NCI-H2081 treated with DMSO at 0.1 percent for 48 hours (cell line): ENCODE data around the gene TBC1D25.

Experiments
- DNase-seq: peaks from one replicate; lab custom pipeline; 2025; lab: John Stamatoyannopoulos, UW

TBC1D25 gene, protein sequence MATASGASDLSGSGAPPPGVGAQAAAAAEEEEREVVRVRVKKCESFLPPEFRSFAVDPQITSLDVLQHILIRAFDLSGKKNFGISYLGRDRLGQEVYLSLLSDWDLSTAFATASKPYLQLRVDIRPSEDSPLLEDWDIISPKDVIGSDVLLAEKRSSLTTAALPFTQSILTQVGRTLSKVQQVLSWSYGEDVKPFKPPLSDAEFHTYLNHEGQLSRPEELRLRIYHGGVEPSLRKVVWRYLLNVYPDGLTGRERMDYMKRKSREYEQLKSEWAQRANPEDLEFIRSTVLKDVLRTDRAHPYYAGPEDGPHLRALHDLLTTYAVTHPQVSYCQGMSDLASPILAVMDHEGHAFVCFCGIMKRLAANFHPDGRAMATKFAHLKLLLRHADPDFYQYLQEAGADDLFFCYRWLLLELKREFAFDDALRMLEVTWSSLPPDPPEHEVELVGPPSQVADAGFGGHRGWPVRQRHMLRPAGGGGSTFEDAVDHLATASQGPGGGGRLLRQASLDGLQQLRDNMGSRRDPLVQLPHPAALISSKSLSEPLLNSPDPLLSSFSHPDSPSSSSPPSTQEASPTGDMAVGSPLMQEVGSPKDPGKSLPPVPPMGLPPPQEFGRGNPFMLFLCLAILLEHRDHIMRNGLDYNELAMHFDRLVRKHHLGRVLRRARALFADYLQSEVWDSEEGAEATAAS

DNA sequence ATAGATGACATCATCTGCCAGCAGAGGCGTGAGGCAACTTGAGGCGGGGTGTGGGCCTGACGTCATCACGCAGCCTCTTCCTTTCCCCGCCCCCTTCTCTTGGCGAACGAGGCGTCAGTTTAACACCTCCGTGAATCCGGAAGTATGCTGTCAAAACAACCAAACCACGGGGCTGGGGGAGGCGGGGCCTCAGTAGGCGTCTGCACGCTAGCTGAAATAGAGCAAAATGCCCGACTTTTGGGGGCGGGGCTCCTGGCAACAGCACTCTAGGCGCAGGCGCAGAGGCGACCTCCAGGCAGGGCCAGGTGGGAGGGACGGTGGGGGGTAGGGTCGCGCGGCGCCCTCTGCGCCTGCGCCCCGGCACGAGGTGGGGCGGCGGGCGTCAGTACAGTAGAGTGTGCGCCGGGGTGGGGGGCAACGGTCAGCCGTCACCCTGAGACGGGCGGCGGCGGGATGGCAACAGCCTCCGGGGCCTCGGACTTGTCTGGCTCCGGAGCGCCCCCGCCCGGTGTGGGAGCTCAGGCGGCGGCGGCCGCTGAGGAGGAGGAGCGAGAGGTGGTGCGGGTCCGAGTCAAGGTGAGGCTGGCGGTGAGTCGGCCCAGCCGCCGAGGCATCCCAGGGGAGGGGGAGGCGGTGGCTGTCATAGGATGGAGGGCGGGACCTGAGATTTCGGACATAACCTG is at the start of gene TBC1D25:
Gene TBC1D25, plus strand, starts transcription at position 370 of the 683 bp plus-strand sequence. Its CDS starts 84 bp downstream, at position 454.
- DNase-seq, result peak; percentile 81

DNA sequence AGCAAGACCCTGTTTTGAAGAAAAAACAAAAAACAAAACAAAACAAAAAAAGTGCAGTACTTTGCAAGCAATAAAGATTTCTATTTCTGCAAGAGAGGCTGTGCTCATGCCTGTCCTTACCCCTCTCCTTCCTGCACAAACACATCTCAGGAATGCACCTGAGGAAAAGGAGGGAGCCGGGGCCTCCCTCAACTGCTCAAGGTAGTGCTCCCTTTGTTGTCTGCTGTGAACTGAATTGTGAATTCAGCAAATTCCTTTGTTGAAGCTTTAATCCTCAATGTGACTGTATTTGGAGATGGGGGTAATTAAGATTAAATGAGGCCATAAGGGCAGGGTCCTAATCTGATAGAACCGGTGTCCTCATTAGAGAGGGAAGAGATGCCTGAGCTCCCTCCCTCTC is 49.6 kb upstream of the TBC1D25 start:
- no peak for DNase-seq

DNA sequence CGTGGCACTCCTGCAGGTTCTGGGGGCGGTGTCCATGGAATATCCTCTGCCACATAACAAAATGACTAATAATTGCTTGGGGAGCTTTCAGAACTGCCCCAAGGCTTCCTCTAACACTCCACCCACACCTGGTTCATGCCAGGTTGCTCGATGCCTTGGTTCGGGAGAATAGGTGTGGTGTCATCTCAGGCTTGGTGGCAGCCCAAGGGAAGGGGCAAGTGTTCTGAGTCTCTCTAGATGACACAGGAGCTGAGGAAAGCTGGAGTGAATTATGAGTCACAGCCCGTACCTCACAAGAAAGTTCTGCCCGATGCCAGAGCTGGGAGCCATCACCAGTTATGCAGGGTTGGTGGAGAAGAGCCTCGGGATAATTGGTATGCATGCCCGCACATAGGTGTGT is 48.9 kb upstream of the TBC1D25 start:
- no peak for DNase-seq

DNA sequence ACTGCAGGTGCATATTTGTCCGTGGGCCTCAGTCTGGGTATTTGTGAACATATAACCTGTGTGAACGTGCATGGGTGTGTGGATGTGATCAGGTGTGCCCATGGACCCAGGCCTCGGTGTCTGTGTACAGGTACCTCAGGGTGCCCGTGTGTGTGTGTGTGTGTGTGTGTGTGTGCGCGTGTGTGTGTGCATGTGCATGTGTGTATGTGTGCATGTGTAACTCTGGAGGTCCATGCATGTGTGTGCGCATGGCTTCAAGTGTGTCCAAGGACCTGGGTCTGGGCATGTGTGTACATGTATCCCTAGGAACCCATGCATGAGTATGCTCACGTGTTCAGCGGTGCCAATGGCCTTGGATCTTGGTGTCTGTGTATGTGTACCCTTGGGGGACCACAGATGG is 47.7 kb upstream of the TBC1D25 start:
- no peak for DNase-seq

DNA sequence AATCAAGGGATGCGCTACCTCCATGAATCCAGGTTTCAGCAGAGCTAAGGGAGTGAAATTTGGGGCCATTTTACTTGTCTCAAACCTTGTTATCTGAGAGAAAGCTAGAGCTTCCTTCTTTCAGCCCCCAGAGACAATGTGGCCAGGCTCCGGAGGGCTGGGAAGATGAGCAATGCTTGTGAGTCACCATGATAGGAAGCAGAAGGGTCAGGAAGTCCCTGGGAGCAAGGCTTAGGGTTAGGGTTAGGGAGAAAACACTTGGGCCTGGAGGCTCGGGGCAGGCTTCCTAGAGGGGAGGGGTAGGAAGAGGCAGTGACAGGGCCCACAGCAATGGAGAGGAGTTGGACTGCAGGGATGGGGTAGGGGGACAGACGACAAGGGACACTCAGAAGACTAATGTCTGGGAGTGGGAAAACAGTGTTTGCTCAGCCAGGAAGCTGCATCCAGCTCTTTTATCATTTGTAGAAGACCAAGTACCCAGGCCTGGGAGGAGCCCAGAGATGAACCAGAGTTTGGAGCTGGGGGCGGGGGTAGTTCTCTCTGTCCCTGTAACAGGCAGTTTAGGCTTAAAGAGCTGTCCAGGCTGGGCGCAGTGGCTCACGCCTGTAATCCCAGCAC is 47.1 kb upstream of the TBC1D25 start:
- DNase-seq, result no peak

DNA sequence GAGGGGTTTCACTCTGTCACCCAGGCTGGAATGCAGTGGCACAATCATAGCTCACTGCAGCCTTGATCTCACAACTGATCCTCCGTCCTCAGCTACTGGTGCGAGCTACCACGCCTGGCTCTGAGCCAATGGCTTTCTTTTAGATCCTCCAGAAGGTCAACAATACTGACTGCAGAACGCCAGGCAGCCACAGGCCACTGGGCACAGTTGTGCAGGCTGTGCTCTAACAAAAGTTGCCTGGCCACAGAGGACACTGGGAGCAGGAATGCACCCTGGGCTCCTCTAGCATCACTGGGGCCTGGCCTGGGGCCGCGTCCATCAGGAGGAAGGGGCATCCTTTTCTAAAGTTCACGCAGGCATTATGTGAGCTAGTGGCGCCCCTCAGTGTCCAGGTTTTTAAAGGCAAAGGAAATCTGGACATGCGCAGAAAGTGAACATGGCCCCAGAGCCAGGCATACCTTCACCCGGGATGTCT is 45.6 kb upstream of the TBC1D25 start:
- no peak for DNase-seq

DNA sequence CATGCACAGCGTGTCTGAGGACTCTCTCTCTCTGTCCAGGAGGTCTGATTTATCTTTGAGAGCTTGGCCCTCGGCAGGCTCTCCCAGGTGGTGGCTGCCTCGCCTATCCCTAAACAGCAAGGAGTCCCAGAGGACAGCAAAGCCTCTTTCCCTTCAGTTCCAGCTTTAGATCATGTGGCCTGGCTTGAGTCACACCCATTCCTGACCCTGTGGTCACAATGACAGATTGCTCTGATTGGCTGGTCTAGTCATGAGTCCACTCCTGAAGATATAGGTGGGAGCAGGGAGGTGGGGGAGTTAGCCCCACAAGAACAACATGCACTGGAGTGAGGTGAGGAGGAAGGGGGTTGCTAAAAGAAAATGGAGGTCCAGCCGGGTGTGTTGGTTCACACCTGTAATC is 42.9 kb upstream of the TBC1D25 start:
- no peak for DNase-seq

DNA sequence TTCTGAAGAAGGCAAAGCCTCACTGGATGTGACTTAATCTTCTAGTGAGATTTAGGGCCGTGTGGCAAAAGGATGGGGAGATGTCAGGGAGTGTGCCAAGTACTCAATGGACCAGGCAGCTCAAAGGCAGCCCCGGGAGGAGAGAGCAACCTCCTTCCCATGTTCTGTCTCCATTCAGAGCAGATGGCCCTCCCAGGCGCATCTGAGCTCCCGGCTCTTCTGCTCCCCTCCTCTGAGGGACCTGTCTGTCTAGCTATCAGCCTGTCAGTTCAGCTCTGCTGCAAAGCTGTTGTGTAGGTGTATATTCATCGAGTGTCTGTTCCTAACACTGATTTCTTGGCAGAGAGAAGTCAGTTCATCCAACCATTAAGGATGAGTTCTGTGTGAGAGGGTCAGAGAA is 41.6 kb upstream of the TBC1D25 start:
- no peak for DNase-seq

DNA sequence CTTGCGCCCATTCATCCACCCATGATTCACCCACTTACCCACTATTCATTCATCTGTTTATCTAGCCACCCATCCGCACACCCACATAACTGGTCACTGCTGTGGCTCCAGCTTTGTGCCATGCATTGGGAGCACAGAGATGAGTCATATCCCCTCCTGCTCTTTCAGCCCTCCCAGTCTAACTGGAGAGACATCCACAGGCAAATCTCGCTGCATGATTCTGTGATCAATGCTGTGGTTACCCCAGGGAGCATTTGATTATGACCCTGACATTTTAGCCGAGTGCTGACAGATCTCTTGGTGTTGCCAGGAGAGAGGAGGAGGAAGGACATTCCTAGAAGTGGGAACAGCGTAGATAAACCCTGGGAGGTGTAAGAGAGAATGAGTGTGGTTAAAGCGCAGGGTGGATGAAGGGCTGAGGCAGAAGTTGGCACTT is 41.1 kb upstream of the TBC1D25 start:
- no peak for DNase-seq

DNA sequence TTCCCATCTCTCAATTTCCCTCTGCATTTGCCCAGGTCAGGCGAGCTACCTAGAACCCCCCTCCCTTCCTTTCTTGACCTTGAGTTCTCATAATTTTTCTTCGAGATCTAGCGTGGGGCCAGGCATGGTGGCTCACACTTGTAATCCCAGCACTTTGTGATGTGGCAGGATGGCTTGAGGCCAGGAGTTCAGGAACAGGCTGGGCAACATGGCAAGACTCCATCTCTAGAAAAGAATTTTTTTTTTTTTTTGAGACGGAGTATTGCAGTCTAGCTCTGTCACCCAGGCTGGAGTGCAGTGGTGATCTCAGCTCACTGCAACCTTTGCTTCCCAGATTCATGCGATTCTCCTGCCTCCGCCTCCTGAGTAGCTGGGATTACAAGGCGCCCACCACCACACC is 35.3 kb upstream of the TBC1D25 start:
- no peak for DNase-seq

DNA sequence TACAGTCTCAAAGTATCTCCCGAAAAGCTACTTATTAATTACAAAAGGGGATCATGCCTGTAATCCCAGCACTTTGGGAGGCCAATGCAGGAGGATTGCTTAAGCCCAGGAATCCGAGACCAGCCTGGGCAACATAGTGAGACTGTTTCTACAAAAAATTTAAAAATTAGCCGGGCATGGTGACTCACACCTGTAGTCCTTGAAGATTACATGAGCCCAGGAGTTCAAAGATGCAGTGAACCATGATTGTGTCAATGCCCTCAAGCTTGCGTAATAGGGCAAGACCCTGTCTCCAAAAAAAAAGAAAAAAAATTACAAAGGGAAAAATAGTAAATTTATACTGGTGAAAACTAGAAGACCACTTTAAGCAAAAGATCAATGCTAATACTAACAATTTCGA is 34.0 kb upstream of the TBC1D25 start:
- no peak for DNase-seq

DNA sequence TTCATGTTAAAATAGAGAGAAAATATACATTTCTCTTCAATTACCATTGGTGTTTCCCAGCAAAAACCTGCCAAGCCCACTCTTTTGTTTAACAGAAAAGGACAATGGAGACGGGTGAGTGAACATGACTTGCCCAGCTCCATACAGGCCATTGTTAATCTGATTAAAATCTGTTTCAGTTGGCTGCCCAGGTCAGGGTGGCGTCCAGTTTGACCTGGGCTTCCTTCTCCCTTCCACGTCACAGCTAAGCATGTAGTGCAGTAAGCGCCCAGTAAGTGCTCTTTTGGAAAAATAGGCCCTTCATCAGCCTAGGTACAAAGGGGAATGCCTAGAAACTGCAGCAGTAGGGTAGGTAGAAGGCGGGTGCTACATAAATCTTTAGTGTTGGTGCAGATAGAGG is 32.3 kb upstream of the TBC1D25 start:
- DNase-seq, result no peak

DNA sequence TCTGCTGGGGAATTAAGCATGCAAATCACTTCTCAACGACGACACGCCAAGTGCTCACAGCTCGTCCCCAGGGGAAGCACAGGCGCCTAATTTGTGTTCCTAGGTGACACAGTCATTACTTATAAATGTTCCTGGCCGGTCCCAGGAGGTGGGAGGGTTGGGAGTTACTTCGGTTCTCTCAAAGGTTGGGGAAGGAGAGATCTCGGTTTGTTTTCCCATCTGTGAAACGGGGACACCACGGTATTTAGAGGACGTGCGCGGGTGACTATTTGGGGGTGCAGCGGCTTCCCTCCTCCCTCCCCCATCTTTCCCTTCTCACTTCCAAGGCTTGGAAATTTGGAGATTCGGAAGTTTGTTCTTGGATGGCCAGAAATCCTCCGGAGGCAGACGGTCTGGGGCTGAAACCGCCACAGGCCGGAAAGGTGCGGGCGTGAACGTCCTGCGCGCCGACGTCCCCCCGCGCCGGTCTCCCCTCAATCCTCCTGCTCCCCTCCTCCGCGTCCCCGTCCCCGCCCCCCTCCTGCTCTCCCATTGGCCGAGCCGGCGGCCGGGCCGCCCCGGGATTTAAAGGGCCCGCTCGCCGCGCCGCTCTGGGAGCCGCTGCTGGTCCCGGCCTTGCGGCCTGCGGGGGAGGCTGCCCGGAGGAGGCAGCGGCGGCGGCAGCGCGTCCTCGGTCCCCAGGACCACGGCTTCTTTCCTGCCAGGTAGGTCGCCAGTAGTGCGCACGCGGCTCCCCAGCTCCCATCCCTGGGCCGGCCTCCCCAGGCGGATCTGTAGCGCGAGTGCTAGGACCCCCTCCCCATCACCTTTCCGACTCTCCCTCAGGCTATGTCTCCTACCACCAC is 30.9 kb upstream of the TBC1D25 start, which contains the start of gene PORCN:
Gene PORCN, plus strand, starts transcription at position 593 of the 845 bp plus-strand sequence. CDS start 829 bp downstream, outside the sequence.
- DNase-seq, result no peak

DNA sequence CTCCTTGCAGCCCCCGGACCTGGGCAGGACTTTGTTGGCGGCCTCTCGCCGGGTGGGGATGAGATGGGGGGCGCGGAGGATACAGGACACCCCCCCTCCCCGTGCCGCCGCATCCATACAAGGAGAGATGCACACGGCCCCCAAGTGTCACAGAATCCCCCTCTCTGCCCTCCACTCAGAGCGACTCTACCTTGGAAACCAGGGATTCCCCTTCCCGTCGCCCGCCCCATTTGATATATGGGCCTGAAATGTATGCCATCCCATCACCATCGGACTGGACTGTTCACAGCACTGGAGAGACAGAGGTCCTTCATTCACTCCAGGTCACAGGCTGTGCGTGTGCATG is 30.3 kb upstream of the TBC1D25 start:
- no peak for DNase-seq

DNA sequence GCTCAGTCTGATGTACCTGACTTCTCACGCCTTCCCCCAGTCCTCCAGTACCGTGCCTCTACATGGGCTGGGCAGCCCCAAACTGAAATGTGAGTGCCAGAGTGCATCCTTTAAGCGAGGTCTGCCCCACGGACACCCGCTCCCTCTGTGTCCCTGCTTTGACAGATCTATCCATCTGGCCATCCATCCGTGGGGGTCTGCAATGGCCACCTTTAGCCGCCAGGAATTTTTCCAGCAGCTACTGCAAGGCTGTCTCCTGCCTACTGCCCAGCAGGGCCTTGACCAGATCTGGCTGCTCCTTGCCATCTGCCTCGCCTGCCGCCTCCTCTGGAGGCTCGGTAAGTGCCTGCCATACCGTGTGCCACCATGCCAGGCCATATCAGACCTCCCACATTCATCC is 29.9 kb upstream of the TBC1D25 start:
- DNase-seq, result no peak

DNA sequence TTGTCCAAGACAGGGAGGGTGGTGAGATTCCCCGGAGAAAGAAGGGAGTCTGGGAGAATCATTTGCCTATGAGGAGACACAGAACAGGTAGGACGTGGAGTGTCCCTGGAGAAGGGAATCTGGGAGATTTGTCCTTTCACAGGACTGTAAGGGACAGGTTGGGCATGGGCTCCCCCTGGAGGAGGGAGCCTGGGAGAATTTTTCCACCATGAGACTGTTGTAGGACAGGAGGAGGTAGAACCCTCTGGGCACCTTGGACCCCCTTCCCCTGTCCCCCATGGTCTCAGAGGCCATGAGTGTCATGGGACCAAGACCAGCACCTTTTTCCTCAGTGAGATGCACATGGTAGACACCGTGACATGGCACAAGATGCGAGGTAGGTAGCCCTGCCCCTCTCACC is 28.0 kb upstream of the TBC1D25 start:
- no peak for DNase-seq

DNA sequence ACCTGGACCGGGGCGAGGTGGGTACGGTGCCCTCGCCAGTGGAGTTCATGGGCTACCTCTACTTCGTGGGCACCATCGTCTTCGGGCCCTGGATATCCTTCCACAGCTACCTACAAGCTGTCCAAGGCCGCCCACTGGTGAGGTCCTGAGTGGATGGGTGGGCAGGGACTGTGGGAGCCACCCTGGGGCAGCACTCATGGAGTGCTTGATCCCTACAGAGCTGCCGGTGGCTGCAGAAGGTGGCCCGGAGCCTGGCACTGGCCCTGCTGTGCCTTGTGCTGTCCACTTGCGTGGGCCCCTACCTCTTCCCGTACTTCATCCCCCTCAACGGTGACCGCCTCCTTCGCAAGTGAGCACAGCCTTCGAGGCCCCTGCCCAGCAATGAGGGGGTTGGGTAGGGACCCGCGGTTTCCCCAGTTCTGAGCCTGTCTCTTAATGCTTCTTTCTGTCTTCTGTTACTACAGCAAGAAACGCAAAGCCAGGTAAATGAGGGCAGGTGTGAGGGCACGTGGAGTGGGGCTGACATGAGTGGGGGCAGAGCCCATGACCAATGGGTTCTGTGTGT is 27.1 kb upstream of the TBC1D25 start:
- DNase-seq, result no peak

DNA sequence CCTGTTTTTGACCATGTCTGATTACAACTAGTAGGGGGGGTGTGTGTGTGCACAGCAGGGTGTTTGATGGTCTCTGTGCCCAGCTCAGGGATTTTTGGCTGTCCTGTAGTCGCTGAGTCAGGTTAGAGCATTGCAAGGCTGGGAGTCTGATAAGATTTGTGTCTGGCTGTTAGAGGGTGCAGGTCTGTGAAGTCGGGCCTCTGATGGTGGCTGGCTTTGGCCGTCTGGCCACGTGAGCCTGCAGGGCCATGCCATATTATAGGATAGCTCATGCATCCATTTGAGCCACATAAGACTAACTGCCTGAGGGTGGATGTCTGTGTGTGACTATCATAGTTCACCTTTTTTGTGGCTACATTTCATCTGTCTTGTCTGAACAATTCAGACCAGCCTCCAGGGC is 25.8 kb upstream of the TBC1D25 start:
- DNase-seq, result no peak

DNA sequence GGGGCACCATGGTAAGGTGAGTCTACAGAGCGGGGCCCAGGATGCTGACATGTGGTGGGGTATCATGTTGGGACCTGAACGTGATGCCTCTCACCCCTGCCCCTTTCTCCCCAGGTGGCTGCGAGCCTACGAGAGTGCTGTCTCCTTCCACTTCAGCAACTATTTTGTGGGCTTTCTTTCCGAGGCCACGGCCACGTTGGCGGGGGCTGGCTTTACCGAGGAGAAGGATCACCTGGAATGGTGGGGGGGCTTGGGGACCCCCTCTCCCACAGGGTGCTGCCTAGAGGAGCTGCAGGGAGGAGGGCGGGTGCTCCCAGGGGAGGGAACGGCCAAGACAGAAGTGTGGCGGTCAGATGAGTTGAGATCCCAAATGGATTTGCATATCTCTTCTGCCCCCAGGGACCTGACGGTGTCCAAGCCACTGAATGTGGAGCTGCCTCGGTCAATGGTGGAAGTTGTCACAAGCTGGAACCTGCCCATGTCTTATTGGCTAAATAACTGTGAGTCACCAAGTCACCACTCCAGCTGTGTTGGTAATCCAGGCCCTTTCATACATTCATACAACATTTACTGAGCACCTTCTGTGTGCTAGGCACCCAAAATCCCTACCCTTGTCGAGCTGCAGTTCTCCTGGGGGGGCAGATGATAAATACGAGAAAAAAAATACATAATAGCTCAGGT is 25.2 kb upstream of the TBC1D25 start:
- no peak for DNase-seq

DNA sequence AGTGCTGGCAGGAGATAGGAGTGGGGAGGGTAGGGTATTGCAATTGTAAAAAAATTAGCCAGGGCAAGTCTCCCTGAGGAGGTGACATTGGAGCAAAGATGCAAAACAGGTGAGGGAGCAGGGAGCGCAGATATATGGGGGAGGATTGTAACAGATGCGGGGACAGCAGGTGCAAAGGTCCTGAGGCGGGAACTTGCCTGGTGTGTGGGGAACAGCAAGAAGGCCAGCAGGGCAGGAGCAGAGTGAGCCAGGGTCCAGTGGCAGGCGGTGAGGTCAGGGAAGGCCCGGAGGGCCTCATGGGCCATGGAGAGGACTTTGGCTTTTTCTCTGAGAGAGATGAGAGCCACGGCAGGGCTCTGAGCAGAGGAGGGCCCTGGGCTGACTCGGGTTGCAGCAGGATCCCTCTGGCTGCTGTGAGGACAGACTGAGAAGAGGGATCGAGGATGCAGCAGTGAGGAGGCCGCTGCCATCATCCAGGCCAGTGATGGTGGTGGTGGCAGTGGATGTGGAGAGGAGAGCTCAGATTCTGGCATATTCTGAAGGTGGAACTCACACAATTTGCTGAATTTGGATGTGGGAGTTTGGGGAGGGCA is 24.6 kb upstream of the TBC1D25 start:
- DNase-seq, result no peak
